IMR-90 (cell line): ENCODE measurements around the gene CLPTM1. TPM values are rescaled to one million over a fixed set of nuclear protein-coding genes. Genes with fewer than 3 reads are reported as not detected.

Experiments used
- ATAC-seq: fragments of 200-7000 bp; cut with Tn5 transposase; 2 replicates; pipeline ENCODE4 v1.9.1; 2020; ENCODE audit warnings: low read depth, mild to moderate bottlenecking, moderate library complexity
- BruUV-seq: library from RNA; stranded (reverse); fragments of 400-500 nt; replicated peaks from 2 replicates; lab custom pipeline; 2021; lab: Mats Ljungman, UMichigan
- CTCF ChIA-PET: fragments of 300-600 bp; formaldehyde crosslinking; extraction: SDS; loops from one replicate; lab custom pipeline; 2021; ENCODE audit warnings: antibody characterized with exemption; lab: Yijun Ruan, JAX
- POLR2A ChIA-PET: fragments of 300-600 bp; sonication (Branson Sonifier 250); formaldehyde crosslinking; loops from one replicate; lab custom pipeline; 2022; ENCODE audit warnings: antibody characterized with exemption; ENCODE audit not compliant: unreplicated experiment; lab: Charles Lee
- DNase-seq: peaks from one replicate; pipeline ENCODE4 v3.0.0; 2013
- H2AFZ ChIP-seq: replicated peaks from 2 replicates; pipeline ENCODE3; 2013; ENCODE audit warnings: low read length, mild to moderate bottlenecking; ENCODE audit not compliant: poor library complexity
- H2AK5ac ChIP-seq: 2 replicates; pipeline ENCODE4 v1.6.1; 2013; ENCODE audit warnings: low read depth, low read length, inconsistent platforms
- H2AK9ac ChIP-seq: replicated peaks from 2 replicates; pipeline ENCODE3; 2013; ENCODE audit warnings: mild to moderate bottlenecking, low read depth, low read length, moderate library complexity; ENCODE audit not compliant: poor library complexity
- H2BK120ac ChIP-seq: 2 replicates; pipeline ENCODE4 v1.6.1; 2013; ENCODE audit warnings: low read depth, low read length, inconsistent platforms
- H2BK15ac ChIP-seq: 3 replicates; pipeline ENCODE4 v1.6.1; 2013; ENCODE audit warnings: low read depth, low read length, inconsistent platforms
- H2BK20ac ChIP-seq: 2 replicates; pipeline ENCODE4 v1.6.1; 2013; ENCODE audit warnings: low read depth, mild to moderate bottlenecking, inconsistent platforms, low read length, moderate library complexity
- H2BK5ac ChIP-seq: 2 replicates; pipeline ENCODE4 v1.6.1; 2013; ENCODE audit warnings: mild to moderate bottlenecking, low read depth, low read length, inconsistent platforms; ENCODE audit not compliant: poor library complexity, severe bottlenecking
- H3K14ac ChIP-seq: replicated peaks from 2 replicates; pipeline ENCODE4 v1.6.1; 2013; ENCODE audit warnings: low read depth, low read length, inconsistent platforms
- H3K18ac ChIP-seq: 2 replicates; pipeline ENCODE4 v1.6.1; 2013; ENCODE audit warnings: low read depth, low read length, control low read depth
- H3K23ac ChIP-seq: 2 replicates; pipeline ENCODE4 v1.6.1; 2013; ENCODE audit warnings: low read depth, low read length, inconsistent platforms
- H3K27ac ChIP-seq: 2 replicates; pipeline ENCODE4 v1.5.1; 2013; ENCODE audit warnings: mild to moderate bottlenecking, control low read depth, low read length; ENCODE audit not compliant: insufficient read depth
- H3K27me3 ChIP-seq: 2 replicates; pipeline ENCODE4 v1.6.1; 2013; ENCODE audit warnings: low read length; ENCODE audit not compliant: control insufficient read depth, insufficient read depth
- H3K36me3 ChIP-seq: 2 replicates; pipeline ENCODE4 v1.6.1; 2013; ENCODE audit warnings: low read length, mixed read lengths; ENCODE audit not compliant: control insufficient read depth, insufficient read depth
- H3K4ac ChIP-seq: 2 replicates; pipeline ENCODE4 v1.6.1; 2013; ENCODE audit warnings: low read depth, low read length, inconsistent platforms
- H3K4me1 ChIP-seq: 2 replicates; pipeline ENCODE4 v1.6.1; 2013; ENCODE audit warnings: low read length, mixed read lengths; ENCODE audit not compliant: control insufficient read depth, insufficient read depth
- H3K4me2 ChIP-seq: 2 replicates; pipeline ENCODE4 v1.6.1; 2013; ENCODE audit warnings: low read depth, mild to moderate bottlenecking, control low read depth, low read length, moderate library complexity
- H3K4me3 ChIP-seq: 2 replicates; pipeline ENCODE4 v1.5.1; 2013; ENCODE audit warnings: low read depth, mild to moderate bottlenecking, control low read depth, low read length, moderate library complexity; ENCODE audit not compliant: insufficient read depth
- H3K56ac ChIP-seq: 2 replicates; pipeline ENCODE4 v1.6.1; 2013; ENCODE audit warnings: low read length, inconsistent platforms; ENCODE audit not compliant: insufficient read depth; ENCODE audit errors: extremely low read depth
- H3K79me1 ChIP-seq, 2 experiments: 2 replicates each; pipeline ENCODE4 v1.6.1; 2013; ENCODE audit warnings: low read length in 2 of 2, inconsistent platforms in 1 of 2, low read depth in 1 of 2
- H3K9ac ChIP-seq: 2 replicates; pipeline ENCODE4 v1.6.1; 2013; ENCODE audit warnings: low read depth, low read length, control low read depth
- H3K9me1 ChIP-seq: 2 replicates; pipeline ENCODE4 v1.6.1; 2013; ENCODE audit warnings: low read length, inconsistent platforms; ENCODE audit not compliant: insufficient read depth
- H3K9me3 ChIP-seq: 2 replicates; pipeline ENCODE4 v1.6.1; 2013; ENCODE audit warnings: low read length; ENCODE audit not compliant: control insufficient read depth, insufficient read depth
- H4K20me1 ChIP-seq: 2 replicates; pipeline ENCODE4 v1.6.1; 2013; ENCODE audit warnings: low read length, inconsistent platforms; ENCODE audit not compliant: insufficient read depth
- H4K5ac ChIP-seq: 2 replicates; pipeline ENCODE4 v1.6.1; 2013; ENCODE audit warnings: mild to moderate bottlenecking, low read depth, low read length, control low read depth
- H4K8ac ChIP-seq, 2 experiments: 2 replicates each; pipeline ENCODE4 v1.6.1; 2013; ENCODE audit warnings: low read depth in 2 of 2, low read length in 2 of 2, control low read depth in 1 of 2, inconsistent platforms in 1 of 2
- H4K91ac ChIP-seq: 2 replicates; pipeline ENCODE4 v1.6.1; 2013; ENCODE audit warnings: low read depth, low read length, inconsistent platforms; ENCODE audit not compliant: insufficient read depth
- CEBPB ChIP-seq: IDR thresholded peaks from 2 replicates; pipeline ENCODE4 v1.6.1; 2012; ENCODE audit warnings: low read depth, low read length, improper control_type of control experiment
- CHD1 ChIP-seq: IDR thresholded peaks from 2 replicates; pipeline ENCODE4 v1.6.1; 2012; ENCODE audit warnings: low read depth, low read length, improper control_type of control experiment
- FOS ChIP-seq: fragments of 150-350 bp; IDR thresholded peaks from 2 replicates; pipeline ENCODE4 v1.6.1; 2016; ENCODE audit warnings: low read depth, low read length
- MAFK ChIP-seq: IDR thresholded peaks from 2 replicates; pipeline ENCODE4 v1.6.1; 2012; ENCODE audit warnings: low read depth, low read length, improper control_type of control experiment
- MAZ ChIP-seq: IDR thresholded peaks from 2 replicates; pipeline ENCODE4 v1.6.1; 2012; ENCODE audit warnings: low read depth, mild to moderate bottlenecking, low read length, improper control_type of control experiment, moderate library complexity, borderline replicate concordance
- MXI1 ChIP-seq: IDR thresholded peaks from 2 replicates; pipeline ENCODE4 v1.6.1; 2012; ENCODE audit warnings: low read depth, mild to moderate bottlenecking, low read length, moderate library complexity, borderline replicate concordance
- NFE2L2 ChIP-seq: fragments of 150-350 bp; IDR thresholded peaks from 2 replicates; pipeline ENCODE4 v1.6.1; 2016; ENCODE audit warnings: low read depth, mild to moderate bottlenecking, low read length
- POLR2A ChIP-seq: IDR thresholded peaks from 2 replicates; pipeline ENCODE4 v1.6.1; 2012; ENCODE audit warnings: mild to moderate bottlenecking, low read depth, low read length
- RFX5 ChIP-seq: IDR thresholded peaks from 2 replicates; pipeline ENCODE4 v1.8.0; 2012; ENCODE audit warnings: low read depth, mild to moderate bottlenecking, low read length, moderate library complexity
- SMC3 ChIP-seq: fragments of 150-350 bp; IDR thresholded peaks from 2 replicates; pipeline ENCODE4 v1.6.1; 2016; ENCODE audit warnings: low read depth, mild to moderate bottlenecking, antibody characterized with exemption, low read length, moderate library complexity
- WGBS, 2 experiments: methylation state at CpG; one replicate each; pipeline versions ENCODE4 v1.1.5 to v1.1.7; 2013; ENCODE audit warnings: missing lambda C conversion rate in 2 of 2; ENCODE audit not compliant: insufficient read length in 1 of 2; ENCODE audit errors: extremely low coverage in 2 of 2; 5-methylcytosine and 5-hydroxymethylcytosine counted together
- dilution Hi-C: fragments of 300-500 bp; cut with HindIII; formaldehyde crosslinking; loops from one replicate; pipeline ENCODE4 v1.14.3; 2018; ENCODE audit warnings: low sequenced_read_pairs; ENCODE audit not compliant: unreplicated experiment
- in situ Hi-C: fragments of 300-500 bp; cut with MboI; formaldehyde crosslinking; loops from 3 replicates; pipeline ENCODE4 v1.14.3; 2019; ENCODE audit warnings: low sequenced_read_pairs, inconsistent platforms, mixed read lengths
- intact Hi-C: fragments of 100-400 bp; cut with micrococcal nuclease; formaldehyde crosslinking; loops from 2 replicates; pipeline ENCODE4 v1.10.0; 2022
- polyA plus RNA-seq, 3 experiments: library from polyadenylated mRNA; depleted of rRNA; stranded (reverse); fragments of >200 nt; gene quantifications; 2 replicates each; pipeline ENCODE4 v1.2.3, GENCODE V29; 2012; ENCODE audit warnings: low replicate concordance in 1 of 3
- total RNA-seq: library from RNA; depleted of rRNA; stranded (reverse); fragments of >200 nt; gene quantifications from 2 replicates; pipeline ENCODE4 v1.2.3, GENCODE V29; 2012
- TF ChIP-seq, protein P1 (sequence below): conservative IDR thresholded peaks from 2 replicates; pipeline ENCODE4 v1.5.1; 2012; ENCODE audit warnings: mild to moderate bottlenecking, low read depth, low read length, improper control_type of control experiment
- TF ChIP-seq, protein P2 (sequence below): fragments of 150-350 bp; IDR thresholded peaks from 2 replicates; pipeline ENCODE4 v1.6.1; 2016; ENCODE audit warnings: low read depth, mild to moderate bottlenecking, low read length, moderate library complexity, borderline replicate concordance
- TF ChIP-seq, protein P3 (sequence below): fragments of 150-350 bp; IDR thresholded peaks from 2 replicates; pipeline ENCODE4 v1.6.1; 2017; ENCODE audit warnings: mild to moderate bottlenecking, antibody characterized with exemption, low read length, low read depth

The CLPTM1 gene
- total and polyA plus RNA-seq, 2 of the 4 experiments (the other 2 are of a cell fraction) = 23.8 to 88.8 TPM

DNA sequence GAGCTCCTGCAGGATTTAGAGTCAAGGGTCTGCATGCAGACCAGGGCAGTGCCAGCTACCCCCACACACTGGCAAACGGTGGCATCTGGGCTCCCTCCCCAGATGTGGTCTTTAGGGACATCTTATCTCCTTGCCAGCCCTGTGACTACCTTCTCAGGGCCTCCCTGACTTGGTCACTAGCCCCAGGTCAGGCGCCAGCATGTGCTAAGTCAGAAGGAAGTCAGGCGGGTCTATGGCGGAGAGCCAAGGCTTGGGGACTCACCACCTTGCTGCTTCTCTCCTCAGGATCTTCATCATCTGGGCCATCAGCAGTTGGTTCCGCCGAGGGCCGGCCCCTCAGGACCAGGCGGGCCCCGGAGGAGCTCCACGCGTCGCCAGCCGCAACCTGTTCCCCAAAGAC lies 17.6 kb downstream of the CLPTM1 start:
- Histone ChIP-seq H2BK5ac (no peak overlapping the region), H2BK120ac (no peak overlapping the region), H3K9me1 (no peaks in the 10 kb centered on the region), H2AFZ (no peak overlapping the region), H4K5ac (no peak overlapping the region), H3K14ac (no peak overlapping the region), H3K4ac (no peak overlapping the region), H3K4me2 (no peak overlapping the region), H3K4me1 (no peaks in the 10 kb centered on the region), H4K91ac (no peak overlapping the region), H3K27ac (no peak overlapping the region), H2BK20ac (no peak overlapping the region), H3K9ac (no peak overlapping the region), H3K18ac (no peak overlapping the region), H3K27me3 (no peaks in the 10 kb centered on the region), H4K20me1 (peaks cover 13% of the 10 kb centered on the region), H3K79me1 (peaks cover 4 to 32% of the 10 kb centered on the region in 2 experiments), H3K36me3 (peaks cover 58% of the 10 kb centered on the region), H2BK15ac (no peak overlapping the region), H3K9me3 (no peaks in the 10 kb centered on the region), H2AK5ac (no peak overlapping the region), H3K56ac (no peak overlapping the region), H4K8ac (no peak overlapping the region), H2AK9ac (no peak overlapping the region), H3K4me3 (no peak overlapping the region), H3K23ac (no peak overlapping the region)
- intact Hi-C loops (no loop called here), in situ Hi-C loops (no loop called here), dilution Hi-C loops (no loop called here)
- DNase-seq (no peak), ATAC-seq (no peak)
- WGBS, 2 experiments = 93% methylated on average over 2 of the region's 13 CpGs; no CpG with 5 or more reads in 1 of the 2 experiments
- no TSS peak for BruUV-seq
- POLR2A ChIA-PET = no interaction called here
- TF ChIP-seq, protein P1, sequence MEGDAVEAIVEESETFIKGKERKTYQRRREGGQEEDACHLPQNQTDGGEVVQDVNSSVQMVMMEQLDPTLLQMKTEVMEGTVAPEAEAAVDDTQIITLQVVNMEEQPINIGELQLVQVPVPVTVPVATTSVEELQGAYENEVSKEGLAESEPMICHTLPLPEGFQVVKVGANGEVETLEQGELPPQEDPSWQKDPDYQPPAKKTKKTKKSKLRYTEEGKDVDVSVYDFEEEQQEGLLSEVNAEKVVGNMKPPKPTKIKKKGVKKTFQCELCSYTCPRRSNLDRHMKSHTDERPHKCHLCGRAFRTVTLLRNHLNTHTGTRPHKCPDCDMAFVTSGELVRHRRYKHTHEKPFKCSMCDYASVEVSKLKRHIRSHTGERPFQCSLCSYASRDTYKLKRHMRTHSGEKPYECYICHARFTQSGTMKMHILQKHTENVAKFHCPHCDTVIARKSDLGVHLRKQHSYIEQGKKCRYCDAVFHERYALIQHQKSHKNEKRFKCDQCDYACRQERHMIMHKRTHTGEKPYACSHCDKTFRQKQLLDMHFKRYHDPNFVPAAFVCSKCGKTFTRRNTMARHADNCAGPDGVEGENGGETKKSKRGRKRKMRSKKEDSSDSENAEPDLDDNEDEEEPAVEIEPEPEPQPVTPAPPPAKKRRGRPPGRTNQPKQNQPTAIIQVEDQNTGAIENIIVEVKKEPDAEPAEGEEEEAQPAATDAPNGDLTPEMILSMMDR = no peak
- TF ChIP-seq FOS (no peak), MXI1 (no peak), NFE2L2 (no peak), RFX5 (no peak), MAFK (no peak), SMC3 (no peak), POLR2A (no peak), CEBPB (no peak), MAZ (no peak), CHD1 (no peak)
- TF ChIP-seq, protein P2, sequence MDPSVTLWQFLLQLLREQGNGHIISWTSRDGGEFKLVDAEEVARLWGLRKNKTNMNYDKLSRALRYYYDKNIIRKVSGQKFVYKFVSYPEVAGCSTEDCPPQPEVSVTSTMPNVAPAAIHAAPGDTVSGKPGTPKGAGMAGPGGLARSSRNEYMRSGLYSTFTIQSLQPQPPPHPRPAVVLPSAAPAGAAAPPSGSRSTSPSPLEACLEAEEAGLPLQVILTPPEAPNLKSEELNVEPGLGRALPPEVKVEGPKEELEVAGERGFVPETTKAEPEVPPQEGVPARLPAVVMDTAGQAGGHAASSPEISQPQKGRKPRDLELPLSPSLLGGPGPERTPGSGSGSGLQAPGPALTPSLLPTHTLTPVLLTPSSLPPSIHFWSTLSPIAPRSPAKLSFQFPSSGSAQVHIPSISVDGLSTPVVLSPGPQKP = no peak
- TF ChIP-seq, protein P3, sequence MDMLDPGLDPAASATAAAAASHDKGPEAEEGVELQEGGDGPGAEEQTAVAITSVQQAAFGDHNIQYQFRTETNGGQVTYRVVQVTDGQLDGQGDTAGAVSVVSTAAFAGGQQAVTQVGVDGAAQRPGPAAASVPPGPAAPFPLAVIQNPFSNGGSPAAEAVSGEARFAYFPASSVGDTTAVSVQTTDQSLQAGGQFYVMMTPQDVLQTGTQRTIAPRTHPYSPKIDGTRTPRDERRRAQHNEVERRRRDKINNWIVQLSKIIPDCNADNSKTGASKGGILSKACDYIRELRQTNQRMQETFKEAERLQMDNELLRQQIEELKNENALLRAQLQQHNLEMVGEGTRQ = no peak
- CTCF ChIA-PET = no interaction called here
